ENCODE measurements around the gene ITSN2. TPM values are rescaled to one million over a fixed set of nuclear protein-coding genes. Genes with fewer than 3 reads are reported as not detected.

ITSN2 gene
- total and polyA plus RNA-seq, 2 of the 8 experiments (the other 6 are each of a cell fraction or from before 2014, with no cell fraction given): 9.3 to 17.0 TPM

GRCh38 chr2:24332791-24333540 is 27.4 kb downstream of the ITSN2 start:
- Histone ChIP-seq H4K8ac (ENCODE audit: extremely low read depth, insufficient read depth, low read length) (no peak overlapping the region), H3K23ac (ENCODE audit: insufficient read length) (no peak overlapping the region), H3K4ac (replicated peaks; ENCODE audit: insufficient read length, low read depth, low read length) (no peak overlapping the region), H3K27ac (ENCODE audit: low read depth, low read length) (no peak overlapping the region), H3K9me3 (ENCODE audit: insufficient read depth in 2 of 2, low read depth in 1 of 2, low read length in 1 of 2) (no peaks in the 10 kb centered on the region), H4K20me1 (replicated peaks in 1 of 2; ENCODE audit: control insufficient read depth in 1 of 2, insufficient read depth in 2 of 2, low read length in 2 of 2) (no peaks in the 10 kb centered on the region), H3K18ac (ENCODE audit: extremely low read depth, low read length) (no peak overlapping the region), H3K14ac (ENCODE audit: insufficient read length) (no peak overlapping the region), H2BK15ac (ENCODE audit: low read length) (no peak overlapping the region), H3K36me3 (ENCODE audit: control insufficient read depth in 2 of 4, insufficient read depth in 4 of 4, low read length in 3 of 4) (no peaks in the 10 kb centered on the region), H3K56ac (replicated peaks; ENCODE audit: insufficient read length, low read depth, low read length) (no peak overlapping the region), H4K91ac (replicated peaks; ENCODE audit: insufficient read length, low read length) (no peak overlapping the region), H3K79me1 (ENCODE audit: low read depth, low read length) (no peaks in the 10 kb centered on the region), H2BK5ac (ENCODE audit: low read depth, low read length) (no peak overlapping the region), H2AK5ac (ENCODE audit: low read depth, low read length) (no peak overlapping the region), H3K9ac (replicated peaks in 1 of 4; ENCODE audit: extremely low read depth in 1 of 4, low read depth in 3 of 4, low read length in 3 of 4) (no peak overlapping the region), H3K4me3 (ENCODE audit: extremely low read depth in 1 of 4, insufficient read depth in 2 of 4, low read depth in 3 of 4, low read length in 4 of 4) (no peak overlapping the region), H2BK120ac (replicated peaks; ENCODE audit: low read depth, low read length) (no peak overlapping the region), H2AFZ (ENCODE audit: low read length) (no peak overlapping the region), H4K5ac (ENCODE audit: insufficient read length, low read depth, low read length) (no peak overlapping the region), H2BK20ac (ENCODE audit: low read length) (no peak overlapping the region), H3K79me2 (ENCODE audit: control insufficient read depth in 1 of 2, insufficient read depth in 2 of 2, low read length in 2 of 2) (no peaks in the 10 kb centered on the region), H3K4me2 (ENCODE audit: insufficient read depth in 1 of 2, low read depth in 2 of 2, low read length in 2 of 2) (no peak overlapping the region), H2BK12ac (ENCODE audit: low read depth, low read length) (no peak overlapping the region), H3K23me2 (ENCODE audit: low read depth, low read length) (no peaks in the 10 kb centered on the region), H3K27me3 (replicated peaks in 1 of 4; ENCODE audit: control insufficient read depth in 3 of 4, extremely low read depth in 1 of 4, insufficient read depth in 3 of 4, low read length in 3 of 4) (no peaks in the 10 kb centered on the region), H3K4me1 (replicated peaks in 1 of 4; ENCODE audit: control insufficient read depth in 3 of 4, insufficient read depth in 4 of 4, low read length in 3 of 4) (peaks cover 0 to 5% (median under 1%) of the 10 kb centered on the region in 4 experiments; a peak in 1 of 7 replicates)
- WGBS, 2 experiments (ENCODE audit: extremely low coverage in 1 of 2, insufficient coverage in 1 of 2, insufficient read length in 1 of 2, insufficient replicate concordance in 2 of 2, low coverage in 1 of 2, low lambda C conversion rate in 2 of 2, missing lambda C conversion rate in 1 of 2): 97% methylated on average over 2 of the region's 2 CpGs; no CpG with 5 or more reads in 1 of the 2 experiments
- CTCF ChIA-PET (ENCODE audit: partially characterized antibody): interaction anchor here (0.6 kb wide), 1 partner anchor 101 kb away, joined by 4 read pairs; no protein-coding TSS in a partner anchor
- DNase-seq (ENCODE audit: low read depth in 1 of 2, low spot score in 2 of 2): no peak
- FAIRE-seq: no peak
- TF ChIP-seq KDM5A (IDR thresholded peaks at IDR 0.05; ENCODE audit: low read length) (no peak), BACH1 (IDR thresholded peaks at IDR 0.05; ENCODE audit: low read length) (no peak), E2F6 (IDR thresholded peaks at IDR 0.05) (no peak)
- POLR2A ChIA-PET (ENCODE audit: partially characterized antibody): interaction anchor here (0.6 kb wide), 2 partner anchors 15 to 98 kb away, joined by 3 to 4 read pairs; no protein-coding TSS in a partner anchor

Measured in H1 (cell line).